Stromal cell of bone marrow (primary cell): Measurements from ENCODE around the gene SCAMP3.
A peak's percentile ranks its signal among the peaks of the same experiment; 100 is the strongest.
"Not testable (repeated sequence)": the region's sequence is repeated elsewhere in the genome, so short reads cannot be mapped to it uniquely, and the experiment has no call there.

Source experiments
- DNase-seq: peaks from one replicate; pipeline ENCODE4 v3.0.0-alpha.2; 2012; ENCODE audit warnings: low read depth

Gene SCAMP3

DNA sequence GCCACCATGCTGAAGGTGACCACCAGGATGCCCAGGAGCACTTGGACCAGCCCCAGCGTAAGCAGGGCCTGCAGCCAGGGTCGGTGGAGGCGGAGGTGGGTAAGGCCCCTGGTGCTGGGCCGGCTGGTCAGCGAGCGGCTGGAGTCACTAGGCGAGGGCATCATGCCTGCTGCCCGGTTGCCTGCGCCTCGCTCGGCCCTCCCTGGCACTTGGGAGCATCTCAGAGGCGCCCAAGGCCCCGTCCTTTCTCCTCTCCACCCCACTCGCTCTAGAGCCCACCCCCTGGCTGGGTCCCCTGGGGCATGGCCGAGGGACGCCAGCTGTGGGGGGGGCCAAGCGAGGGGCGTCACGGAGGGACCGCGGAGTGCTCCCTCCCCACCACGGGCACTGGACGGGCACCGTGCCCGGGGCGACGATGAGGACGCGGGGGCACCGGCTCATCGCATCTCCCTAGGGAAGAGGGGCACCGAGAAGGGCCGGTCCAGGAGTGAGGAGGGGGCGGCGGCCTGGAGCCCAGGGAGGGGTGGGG is 7.4 kb downstream of the SCAMP3 start:
- DNase-seq: no peak

- DNase-seq: no peak
These were observed 7.9 kb downstream of the SCAMP3 start for GRCh38 chr1:155254228-155254713.

DNA sequence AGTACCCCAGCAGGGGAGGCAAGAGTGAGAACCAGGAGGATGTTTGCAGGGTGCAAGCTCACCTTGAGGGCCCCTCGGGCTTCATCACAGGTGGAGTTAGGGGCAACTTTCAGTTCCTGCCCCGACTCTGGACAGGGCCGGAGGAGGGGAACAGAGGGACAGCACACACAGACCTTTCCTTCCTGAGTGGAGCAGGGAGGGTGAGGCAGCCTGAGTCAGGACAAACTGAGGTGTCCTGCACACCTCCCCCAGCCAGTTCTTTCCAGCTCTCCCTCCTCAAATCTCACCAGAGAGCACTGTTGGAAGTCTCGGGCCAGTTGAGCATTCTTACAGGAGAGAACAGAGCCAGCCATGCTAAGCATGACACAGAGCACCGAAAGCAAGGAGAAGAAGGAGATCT is 8.4 kb downstream of the SCAMP3 start:
- DNase-seq: no peak

DNA sequence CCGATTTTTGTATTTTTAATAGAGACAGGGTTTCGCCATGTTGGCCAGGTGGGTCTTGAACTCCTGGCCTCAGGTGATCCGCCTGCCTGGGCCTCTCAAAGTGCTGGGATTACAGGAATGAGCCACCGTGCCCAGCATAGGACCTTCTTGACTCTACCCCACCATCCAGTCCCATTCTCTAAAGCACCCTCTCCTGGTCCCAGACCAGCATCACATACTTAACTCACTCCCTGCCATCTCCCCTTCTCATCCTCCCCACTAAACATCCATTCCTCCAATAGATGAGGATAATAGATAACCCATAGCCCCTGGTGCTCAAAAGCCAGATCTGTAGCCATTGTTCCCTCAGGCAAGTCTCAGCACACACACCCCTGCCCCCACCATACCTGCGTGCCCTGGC is 9.0 kb downstream of the SCAMP3 start:
- DNase-seq: no peak

GRCh38 chr1:155251566-155251965 is 10.6 kb downstream of the SCAMP3 start:
- no peak for DNase-seq

- DNase-seq: peak; percentile 80
These were observed 11.3 kb downstream of the SCAMP3 start for GRCh38 chr1:155250633-155251449.

DNA sequence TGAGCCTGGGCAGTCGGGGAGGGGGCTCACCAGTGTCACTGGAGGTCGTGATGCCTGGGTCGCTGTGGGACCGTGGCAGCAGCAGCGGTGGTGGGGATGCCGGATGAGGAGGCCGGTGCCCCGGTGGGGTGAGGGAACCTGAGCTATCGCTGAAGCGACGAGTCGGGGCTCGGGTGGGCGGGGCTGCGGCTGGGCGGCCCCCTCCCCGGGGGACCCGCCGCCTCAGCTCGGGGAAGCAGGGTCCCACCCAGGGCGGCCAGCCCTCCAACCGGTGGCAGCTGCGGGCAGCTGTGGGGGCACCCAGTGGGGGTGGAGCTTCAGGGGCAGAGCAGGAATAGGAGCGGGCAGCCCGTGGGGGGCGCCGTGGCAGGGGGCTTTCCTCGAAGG is 11.9 kb downstream of the SCAMP3 start:
- no peak for DNase-seq

- DNase-seq: no peak
These were observed 14.2 kb downstream of the SCAMP3 start for GRCh38 chr1:155247667-155248553.

DNA sequence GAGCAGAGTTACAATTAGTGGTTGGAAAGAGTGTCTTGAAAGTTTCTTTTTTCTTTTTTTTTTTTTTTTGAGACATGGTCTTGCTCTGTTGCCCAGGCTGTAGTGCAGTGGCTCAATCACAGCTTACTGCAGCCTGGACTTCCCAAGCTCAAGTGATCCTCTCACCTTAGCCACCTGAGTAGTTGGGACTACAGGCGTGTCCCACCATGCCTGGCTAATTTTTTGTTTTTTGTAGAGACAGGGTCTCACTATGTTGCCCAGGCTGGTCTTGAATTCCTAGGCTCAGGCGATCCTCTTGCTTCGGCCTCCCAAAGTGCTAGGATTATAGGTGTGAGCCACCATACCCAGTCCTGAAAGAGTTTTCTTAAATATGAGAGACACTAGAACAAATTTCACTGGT is 15.4 kb downstream of the SCAMP3 start:
- DNase-seq: not testable (repeated sequence)

GRCh38 chr1:155245163-155245524 is 17.0 kb downstream of the SCAMP3 start:
- DNase-seq: no peak

GRCh38 chr1:155244368-155245162 is 17.6 kb downstream of the SCAMP3 start:
- peak; percentile 100 for DNase-seq

DNA sequence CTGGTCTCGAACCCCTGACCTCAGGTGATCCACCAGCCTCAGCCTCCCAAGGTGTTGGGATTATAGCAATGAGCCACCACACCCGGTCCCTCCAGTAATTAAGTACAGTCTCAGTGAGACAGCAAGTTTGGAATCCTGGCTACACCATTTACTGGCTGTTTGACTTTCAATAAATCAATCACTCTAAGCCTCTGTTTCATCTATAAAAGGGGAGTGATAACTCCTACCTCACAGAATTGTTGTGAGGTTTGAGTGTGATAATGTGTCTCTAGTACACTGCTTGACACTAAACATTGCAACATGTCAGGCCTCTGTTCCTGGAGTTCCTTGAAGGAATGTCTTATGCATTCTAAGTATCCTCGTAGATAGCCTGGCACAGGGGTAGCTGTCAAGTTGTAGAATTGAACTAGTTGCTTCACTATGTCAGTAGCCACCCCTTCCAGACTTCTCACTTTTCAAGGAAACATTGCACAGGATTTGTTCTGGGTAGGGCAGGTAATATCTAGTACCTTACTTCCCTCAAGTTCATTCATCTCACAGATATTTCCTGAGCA is 19.3 kb downstream of the SCAMP3 start:
- DNase-seq: no peak

DNA sequence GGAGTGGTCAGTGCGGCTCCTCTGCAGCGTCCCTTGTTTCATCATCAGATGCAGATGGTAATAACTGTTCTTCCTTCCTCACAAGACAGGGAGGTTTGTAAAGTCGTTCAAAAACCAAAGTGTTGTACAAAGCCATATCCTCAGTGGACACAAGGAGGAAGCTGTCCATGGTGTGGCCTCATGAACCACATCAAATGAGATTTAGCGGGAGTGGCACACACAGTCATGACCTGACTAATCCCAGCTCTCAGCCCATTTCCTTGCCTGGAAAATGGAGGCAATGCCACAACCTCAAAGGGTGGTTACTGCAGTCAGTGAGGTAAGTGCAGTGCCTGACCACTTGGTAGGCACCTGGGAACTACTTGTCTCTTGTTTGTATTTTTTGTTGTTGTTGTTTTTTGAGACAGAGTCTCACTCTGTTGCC is 20.3 kb downstream of the SCAMP3 start:
- DNase-seq: no peak

DNA sequence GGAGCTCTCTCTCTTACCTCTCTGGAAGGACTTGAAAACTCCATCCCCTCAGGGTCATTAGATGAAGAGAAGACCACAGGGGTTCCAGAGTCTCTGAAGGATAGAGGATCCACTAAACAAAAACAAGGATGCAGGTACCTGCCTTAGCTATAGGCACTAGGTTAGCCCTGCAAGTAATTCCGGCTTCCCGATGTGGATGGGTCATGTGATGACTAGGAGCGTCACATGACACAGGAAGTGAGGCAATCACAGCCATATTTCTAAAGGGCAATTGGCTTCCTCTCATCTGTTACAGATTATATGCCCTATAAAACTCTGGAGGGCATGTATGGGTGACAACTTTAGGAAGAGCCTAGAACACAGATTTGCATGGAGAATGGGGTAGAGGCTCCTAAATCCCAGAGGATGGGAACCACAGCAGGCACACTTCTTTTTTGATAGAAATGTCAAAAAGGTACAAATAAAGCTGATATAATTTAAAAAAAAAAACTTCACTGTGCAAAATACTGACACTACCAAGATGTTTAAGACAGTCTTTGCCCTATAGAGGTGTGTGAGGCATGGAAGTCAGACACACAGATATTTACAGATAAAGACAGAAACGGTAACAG is 21.0 kb downstream of the SCAMP3 start:
- peak; percentile 74 for DNase-seq

DNA sequence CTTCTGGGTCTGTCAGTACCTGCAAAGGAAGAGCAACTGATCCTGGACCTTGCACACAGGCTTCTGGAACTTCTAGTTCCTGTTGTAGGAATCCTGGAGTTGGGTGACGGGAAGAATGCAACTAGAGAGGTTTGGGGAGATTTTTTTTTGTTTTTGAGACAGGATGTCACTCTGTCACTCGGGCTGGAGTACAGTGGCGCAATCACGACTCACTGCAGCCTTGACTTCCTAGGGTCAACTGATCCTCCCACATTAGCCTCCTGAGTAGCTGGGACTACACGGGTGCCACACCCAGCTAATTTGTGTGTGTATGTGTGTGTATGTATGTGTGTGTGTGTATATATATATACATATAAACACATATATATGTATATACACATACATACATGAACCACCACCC is 25.7 kb downstream of the SCAMP3 start:
- no peak for DNase-seq

DNA sequence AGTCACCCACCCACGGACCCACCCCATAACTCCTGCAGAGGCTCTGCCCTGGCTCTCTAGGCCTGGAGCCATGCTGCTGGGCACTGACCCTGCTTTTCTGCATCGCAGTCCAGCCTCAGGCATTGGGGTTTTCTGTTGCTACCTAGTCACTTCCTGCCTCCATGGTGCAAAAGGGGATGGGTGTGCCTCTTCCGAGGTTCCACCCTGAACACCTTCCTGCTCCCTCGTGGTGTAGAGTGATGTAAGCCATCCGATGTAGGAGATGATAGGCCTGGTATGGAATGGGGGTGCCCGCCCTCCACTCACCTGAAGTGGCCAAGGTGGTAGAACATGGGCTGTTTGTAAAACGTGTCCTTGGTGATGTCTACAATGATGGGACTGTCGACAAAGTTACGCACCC is 26.8 kb downstream of the SCAMP3 start:
- not testable (repeated sequence) for DNase-seq

DNA sequence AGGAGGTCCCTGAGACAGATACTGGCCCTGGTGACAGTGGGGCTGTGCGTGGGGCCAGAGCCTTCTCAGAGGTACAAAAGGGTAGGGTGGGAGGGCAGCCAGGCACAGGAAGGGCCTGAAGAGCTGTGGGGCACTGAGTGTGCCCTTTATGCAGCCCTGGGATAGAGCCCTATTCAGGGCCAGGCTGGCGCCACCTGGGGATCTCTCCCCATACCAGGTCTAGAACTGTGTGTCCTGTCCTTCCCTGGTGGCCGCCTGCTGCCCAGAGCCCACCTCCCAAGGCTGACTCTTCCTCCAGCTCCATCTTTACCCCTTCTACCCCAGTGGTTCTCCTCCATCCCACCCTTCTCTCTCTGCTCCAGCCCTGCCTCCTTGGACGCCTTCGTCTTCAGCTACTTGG is 28.7 kb downstream of the SCAMP3 start:
- DNase-seq: not testable (repeated sequence)

GRCh38 chr1:155232001-155232978 is 29.9 kb downstream of the SCAMP3 start:
- peak; percentile 54 for DNase-seq

DNA sequence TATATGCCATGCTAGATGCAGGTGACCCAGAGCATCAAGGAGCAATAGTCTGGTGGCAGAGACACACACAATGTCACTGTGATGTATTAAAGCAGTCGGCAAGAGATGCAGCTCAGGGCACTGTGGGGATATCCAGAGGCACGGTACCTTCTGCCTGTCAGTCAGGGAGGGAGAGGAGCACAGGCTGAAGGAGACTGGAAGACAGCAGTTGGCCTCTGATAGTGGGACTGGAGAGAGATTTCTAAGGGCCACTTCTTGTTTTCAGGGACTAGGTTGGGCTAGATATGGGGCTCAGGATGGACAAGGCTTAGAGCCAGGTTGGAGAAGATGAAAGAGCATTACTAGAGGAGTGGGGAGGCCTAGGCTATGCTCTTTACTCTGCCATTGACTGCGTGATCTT is 30.9 kb downstream of the SCAMP3 start:
- not testable (repeated sequence) for DNase-seq

GRCh38 chr1:155228096-155228427 is 34.1 kb downstream of the SCAMP3 start:
- DNase-seq: no peak
